CD4-positive, alpha-beta T cell treated with Interleukin-2 at 100 ng/mL for 4 hours (primary cell): Measurements from ENCODE around the gene NPC1.
"Not testable (repeated sequence)": the region's sequence is repeated elsewhere in the genome, so short reads cannot be mapped to it uniquely, and the experiment has no call there.

Experiments used
- DNase-seq: peaks from one replicate; pipeline ENCODE4 v3.0.0-alpha.2; 2020; ENCODE audit warnings: low spot score

The NPC1 gene

GRCh38 chr18:23521271-23521670 is 65.0 kb downstream of the NPC1 start:
- no peak for DNase-seq

- DNase-seq: no peak
Measured at GRCh38 chr18:23519734-23520133, 66.6 kb downstream of the NPC1 start.

GRCh38 chr18:23515911-23516546 is 70.3 kb downstream of the NPC1 start:
- peak; percentile 85 for DNase-seq

GRCh38 chr18:23512641-23513040 is 73.7 kb downstream of the NPC1 start:
- no peak for DNase-seq

GRCh38 chr18:23512216-23512615 is 74.1 kb downstream of the NPC1 start:
- not testable (repeated sequence) for DNase-seq

GRCh38 chr18:23510923-23511322 is 75.4 kb downstream of the NPC1 start:
- not testable (repeated sequence) for DNase-seq

GRCh38 chr18:23506393-23506792 is 79.9 kb downstream of the NPC1 start:
- no peak for DNase-seq

GRCh38 chr18:23504720-23505119 is 81.6 kb downstream of the NPC1 start:
- peak; percentile 33 for DNase-seq

GRCh38 chr18:23503963-23504344 is 82.4 kb downstream of the NPC1 start:
- no peak for DNase-seq

- DNase-seq: peak; percentile 96
Measured at GRCh38 chr18:23503038-23503962, 83.0 kb downstream of the NPC1 start, which contains the start of gene RMC1. Gene RMC1 (plus strand): TSS chr18:23503511. CDS start chr18:23503619, 108 bp downstream.

- DNase-seq: no peak
Measured at GRCh38 chr18:23502516-23503037, 83.7 kb downstream of the NPC1 start.

GRCh38 chr18:23501626-23502025 is 84.7 kb downstream of the NPC1 start:
- no peak for DNase-seq

- no peak for DNase-seq
Measured at GRCh38 chr18:23499291-23499781, 87.0 kb downstream of the NPC1 start.

- peak; percentile 82 for DNase-seq
Measured at GRCh38 chr18:23498877-23499276, 87.4 kb downstream of the NPC1 start.

- no peak for DNase-seq
Measured at GRCh38 chr18:23498117-23498516, 88.2 kb downstream of the NPC1 start.

GRCh38 chr18:23495723-23496440 is 90.4 kb downstream of the NPC1 start:
- no peak for DNase-seq

- DNase-seq: no peak
Measured at GRCh38 chr18:23494992-23495391, 91.3 kb downstream of the NPC1 start.

- no peak for DNase-seq
Measured at GRCh38 chr18:23493654-23494053, 92.7 kb downstream of the NPC1 start.

- DNase-seq: not testable (repeated sequence)
Measured at GRCh38 chr18:23489586-23489985, 96.7 kb downstream of the NPC1 start.

GRCh38 chr18:23487738-23488570 is 98.4 kb downstream of the NPC1 start:
- DNase-seq: peak; percentile 35

GRCh38 chr18:23485386-23485785 is 100.9 kb downstream of the NPC1 start:
- DNase-seq: no peak
